H7 (cell line): Measurements from ENCODE around the gene ZNF462. TPM values are rescaled to one million over a fixed set of nuclear protein-coding genes. Genes with fewer than 3 reads are reported as not detected.
"Not testable (repeated sequence)": the region's sequence is repeated elsewhere in the genome, so short reads cannot be mapped to it uniquely, and the experiment has no call there.

Experiments used
- DNase-seq: peaks from one replicate; pipeline ENCODE4 v3.0.0; 2012
- H3K27me3 ChIP-seq: 2 replicates; pipeline ENCODE4 v1.6.0; 2011; ENCODE audit warnings: mild to moderate bottlenecking, low read length; ENCODE audit not compliant: control insufficient read depth, insufficient read depth
- H3K36me3 ChIP-seq: replicated peaks from 2 replicates; pipeline ENCODE4 v1.5.1; 2011; ENCODE audit warnings: low read length; ENCODE audit not compliant: control insufficient read depth, insufficient read depth
- H3K4me3 ChIP-seq: 2 replicates; pipeline ENCODE4 v1.5.1; 2011; ENCODE audit warnings: low read depth, mild to moderate bottlenecking, control low read depth, low read length, moderate library complexity; ENCODE audit not compliant: insufficient read depth
- total RNA-seq: library from RNA; depleted of rRNA; stranded (reverse); fragments of >200 nt; shearing (Covaris generic); gene quantifications from 2 replicates; pipeline ENCODE4 v1.2.3, GENCODE V29; 2014; rRNA removed

The ZNF462 gene
- 34.7 and 36.4 TPM in 2 replicates for total RNA-seq

- H3K36me3 ChIP-seq = no peaks in the 10 kb centered on the region
- DNase-seq = peak; percentile 67
- no peaks in the 10 kb centered on the region for H3K27me3 ChIP-seq
- peak within 1 kb of the TSS; percentile 87 for H3K4me3 ChIP-seq
Observed at GRCh38 chr9:106862821-106863720, at the start of gene ZNF462. Gene ZNF462, plus strand, starts transcription at chr9:106863166. Its CDS starts 60,218 bp downstream, at chr9:106923384.

- Histone ChIP-seq H3K36me3 (no peaks in the 10 kb centered on the region), H3K4me3 (no peak overlapping the region), H3K27me3 (no peaks in the 10 kb centered on the region)
- no peak for DNase-seq
Observed at GRCh38 chr9:106816524-106816923, 46.4 kb upstream of the ZNF462 start.

- Histone ChIP-seq H3K27me3 (no peaks in the 10 kb centered on the region), H3K36me3 (no peaks in the 10 kb centered on the region), H3K4me3 (no peak overlapping the region)
- DNase-seq = no peak
Observed at GRCh38 chr9:106818034-106818433, 44.9 kb upstream of the ZNF462 start.

- no peaks in the 10 kb centered on the region for H3K36me3 ChIP-seq
Observed at GRCh38 chr9:106820866-106821265, 42.1 kb upstream of the ZNF462 start.

GRCh38 chr9:106828070-106828469 lies 34.9 kb upstream of the ZNF462 start:
- no peak for DNase-seq
- Histone ChIP-seq H3K27me3 (no peaks in the 10 kb centered on the region), H3K4me3 (no peak overlapping the region), H3K36me3 (no peaks in the 10 kb centered on the region)

More at GRCh38 chr9:106820866-106821265, 42.1 kb upstream of the ZNF462 start:
- Histone ChIP-seq H3K4me3 (no peak overlapping the region), H3K27me3 (no peaks in the 10 kb centered on the region)
- DNase-seq = no peak

- Histone ChIP-seq H3K27me3 (no peaks in the 10 kb centered on the region), H3K36me3 (no peaks in the 10 kb centered on the region), H3K4me3 (no peak overlapping the region)
- DNase-seq = no peak
Observed at GRCh38 chr9:106828965-106829364, 34.0 kb upstream of the ZNF462 start.

GRCh38 chr9:106829666-106830408 lies 33.1 kb upstream of the ZNF462 start:
- Histone ChIP-seq H3K27me3 (no peaks in the 10 kb centered on the region), H3K4me3 (no peak overlapping the region), H3K36me3 (no peaks in the 10 kb centered on the region)
- DNase-seq = no peak

- DNase-seq = no peak
- no peaks in the 10 kb centered on the region for H3K36me3 ChIP-seq
- H3K4me3 ChIP-seq = no peak overlapping the region
- H3K27me3 ChIP-seq = no peaks in the 10 kb centered on the region
Observed at GRCh38 chr9:106830527-106831150, 32.3 kb upstream of the ZNF462 start.

- DNase-seq = no peak
- H3K36me3 ChIP-seq = no peaks in the 10 kb centered on the region
- H3K4me3 ChIP-seq = no peak overlapping the region
- no peaks in the 10 kb centered on the region for H3K27me3 ChIP-seq
Observed at GRCh38 chr9:106834888-106835287, 28.1 kb upstream of the ZNF462 start.

GRCh38 chr9:106835840-106836239 lies 27.1 kb upstream of the ZNF462 start:
- no peaks in the 10 kb centered on the region for H3K36me3 ChIP-seq
- H3K27me3 ChIP-seq = no peaks in the 10 kb centered on the region
- DNase-seq = no peak
- no peak overlapping the region for H3K4me3 ChIP-seq

GRCh38 chr9:106843371-106843770 lies 19.6 kb upstream of the ZNF462 start:
- Histone ChIP-seq H3K27me3 (no peaks in the 10 kb centered on the region), H3K36me3 (no peaks in the 10 kb centered on the region), H3K4me3 (no peak overlapping the region)
- no peak for DNase-seq

GRCh38 chr9:106846307-106846706 lies 16.7 kb upstream of the ZNF462 start:
- DNase-seq = no peak
- no peaks in the 10 kb centered on the region for H3K27me3 ChIP-seq
- no peaks in the 10 kb centered on the region for H3K36me3 ChIP-seq
- no peak overlapping the region for H3K4me3 ChIP-seq

- no peak overlapping the region for H3K4me3 ChIP-seq
- DNase-seq = no peak
- no peaks in the 10 kb centered on the region for H3K36me3 ChIP-seq
- no peaks in the 10 kb centered on the region for H3K27me3 ChIP-seq
Observed at GRCh38 chr9:106846857-106847256, 16.1 kb upstream of the ZNF462 start.

- not testable (repeated sequence) for H3K27me3 ChIP-seq, DNase-seq, H3K36me3 ChIP-seq, H3K4me3 ChIP-seq
Observed at GRCh38 chr9:106851640-106852039, 11.3 kb upstream of the ZNF462 start.
